ENCODE measurements around the gene HHATL. TPM values are rescaled to one million over a fixed set of nuclear protein-coding genes. Genes with fewer than 3 reads are reported as not detected.

Gene HHATL
- total RNA-seq, 1 experiment from 2014 or later = not detected

GRCh38 chr3:42666022-42666421 lies 36.6 kb downstream of the HHATL start:
- BruUV-seq (replicated peaks) = no TSS peak
- no peak overlapping the region for H3K4me3 ChIP-seq (ENCODE audit: low read depth, low read length, poor library complexity, severe bottlenecking)
- POLR2A ChIA-PET (ENCODE audit: low non-redundant PET) = no interaction called here
- CTCF ChIA-PET = no interaction called here
- no peaks in the 10 kb centered on the region for H3K4me1 ChIP-seq (ENCODE audit: insufficient read depth, low read length, poor library complexity, severe bottlenecking)
- H3K27me3 ChIP-seq (replicated peaks; ENCODE audit: insufficient read depth, low read depth, low read length, poor library complexity) = no peaks in the 10 kb centered on the region
- no peaks in the 10 kb centered on the region for H3K36me3 ChIP-seq (ENCODE audit: insufficient read depth, low read length, poor library complexity, severe bottlenecking)
- no peak overlapping the region for H3K27ac ChIP-seq (ENCODE audit: low read depth, low read length, poor library complexity, severe bottlenecking)
- H3K9me3 ChIP-seq (ENCODE audit: low read depth, low read length, poor library complexity, severe bottlenecking) = no peaks in the 10 kb centered on the region
- intact Hi-C loops (cut with micrococcal nuclease; ENCODE audit: unreplicated experiment) = no loop called here
- no peak for TF ChIP-seq CTCF (conservative IDR thresholded peaks at IDR 0.05; ENCODE audit: low read depth, low read length)
- TF ChIP-seq EZH2 (IDR thresholded peaks at IDR 0.05; ENCODE audit: borderline replicate concordance, low read depth, low read length, poor library complexity, severe bottlenecking) = no peak
- DNase-seq (ENCODE audit: low spot score) = no peak

- CTCF ChIA-PET = no interaction called here
- POLR2A ChIA-PET (ENCODE audit: low non-redundant PET) = no interaction called here
These were observed 37.3 kb downstream of the HHATL start for GRCh38 chr3:42665050-42665878.

GRCh38 chr3:42664438-42664803 lies 38.2 kb downstream of the HHATL start:
- ChIA-PET CTCF (no interaction called here), POLR2A (ENCODE audit: low non-redundant PET) (no interaction called here)
- peaks cover 3% of the 10 kb centered on the region for H3K36me3 ChIP-seq (ENCODE audit: insufficient read depth, low read length, poor library complexity, severe bottlenecking)
- H3K4me3 ChIP-seq (ENCODE audit: low read depth, low read length, poor library complexity, severe bottlenecking) = no peak overlapping the region
- TF ChIP-seq CTCF (conservative IDR thresholded peaks at IDR 0.05; ENCODE audit: low read depth, low read length) (no peak), EZH2 (IDR thresholded peaks at IDR 0.05; ENCODE audit: borderline replicate concordance, low read depth, low read length, poor library complexity, severe bottlenecking) (no peak)
- no peak overlapping the region for H3K27ac ChIP-seq (ENCODE audit: low read depth, low read length, poor library complexity, severe bottlenecking)
- no peak for DNase-seq (ENCODE audit: low spot score)
- H3K4me1 ChIP-seq (ENCODE audit: insufficient read depth, low read length, poor library complexity, severe bottlenecking) = no peaks in the 10 kb centered on the region
- intact Hi-C loops (cut with micrococcal nuclease; ENCODE audit: unreplicated experiment) = no loop called here
- no peaks in the 10 kb centered on the region for H3K27me3 ChIP-seq (replicated peaks; ENCODE audit: insufficient read depth, low read depth, low read length, poor library complexity)
- H3K9me3 ChIP-seq (ENCODE audit: low read depth, low read length, poor library complexity, severe bottlenecking) = no peaks in the 10 kb centered on the region
- BruUV-seq (replicated peaks) = no TSS peak

More at GRCh38 chr3:42665050-42665878, 37.3 kb downstream of the HHATL start:
- TF ChIP-seq CTCF (conservative IDR thresholded peaks at IDR 0.05; ENCODE audit: low read depth, low read length) = no peak
- no peak for TF ChIP-seq EZH2 (IDR thresholded peaks at IDR 0.05; ENCODE audit: borderline replicate concordance, low read depth, low read length, poor library complexity, severe bottlenecking)
- intact Hi-C loops (cut with micrococcal nuclease; ENCODE audit: unreplicated experiment) = no loop called here
- no peak for DNase-seq (ENCODE audit: low spot score)
- H3K27ac ChIP-seq (ENCODE audit: low read depth, low read length, poor library complexity, severe bottlenecking) = no peak overlapping the region
- H3K36me3 ChIP-seq (ENCODE audit: insufficient read depth, low read length, poor library complexity, severe bottlenecking) = no peaks in the 10 kb centered on the region
- H3K9me3 ChIP-seq (ENCODE audit: low read depth, low read length, poor library complexity, severe bottlenecking) = no peaks in the 10 kb centered on the region
- H3K4me1 ChIP-seq (ENCODE audit: insufficient read depth, low read length, poor library complexity, severe bottlenecking) = no peaks in the 10 kb centered on the region
- no peak overlapping the region for H3K4me3 ChIP-seq (ENCODE audit: low read depth, low read length, poor library complexity, severe bottlenecking)
- no TSS peak for BruUV-seq (replicated peaks)
- no peaks in the 10 kb centered on the region for H3K27me3 ChIP-seq (replicated peaks; ENCODE audit: insufficient read depth, low read depth, low read length, poor library complexity)
